ENCODE results near the gene TEX19. TPM values are rescaled to one million over a fixed set of nuclear protein-coding genes. Genes with fewer than 3 reads are reported as not detected.
"Not testable (repeated sequence)": the region's sequence is repeated elsewhere in the genome, so short reads cannot be mapped to it uniquely, and the experiment has no call there.

The TEX19 gene
- total RNA-seq, 1 donor from 2014 or later: not detected

GRCh38 chr17:82334622-82335394 lies 24.2 kb upstream of the TEX19 start:
- peak; percentile 33 to 85 for DNase-seq (ENCODE audit: low read depth in 2 of 2)

GRCh38 chr17:82338858-82339633 lies 20.0 kb upstream of the TEX19 start:
- peak; percentile 67 to 75 for DNase-seq (ENCODE audit: low read depth in 2 of 2)

- no peak for DNase-seq (ENCODE audit: low read depth in 2 of 2)
These were observed 19.1 kb upstream of the TEX19 start for GRCh38 chr17:82339634-82340580.

- DNase-seq (ENCODE audit: low read depth in 2 of 2): no peak
These were observed 16.5 kb upstream of the TEX19 start for GRCh38 chr17:82342361-82343079.

- DNase-seq (ENCODE audit: low read depth in 2 of 2): no peak
These were observed 15.5 kb upstream of the TEX19 start for GRCh38 chr17:82343560-82343959.

GRCh38 chr17:82344175-82344907 lies 14.7 kb upstream of the TEX19 start:
- no peak for DNase-seq (ENCODE audit: low read depth in 2 of 2)

GRCh38 chr17:82345151-82345976 lies 13.7 kb upstream of the TEX19 start:
- no peak for DNase-seq (ENCODE audit: low read depth in 2 of 2)

GRCh38 chr17:82346342-82347300 lies 12.4 kb upstream of the TEX19 start:
- no peak for DNase-seq (ENCODE audit: low read depth in 2 of 2)

- not testable (repeated sequence) for DNase-seq (ENCODE audit: low read depth in 2 of 2)
These were observed 11.1 kb upstream of the TEX19 start for GRCh38 chr17:82347994-82348393.

GRCh38 chr17:82348434-82348833 lies 10.6 kb upstream of the TEX19 start:
- DNase-seq (ENCODE audit: low read depth in 2 of 2): no peak

- no peak for DNase-seq (ENCODE audit: low read depth in 2 of 2)
These were observed 10.2 kb upstream of the TEX19 start for GRCh38 chr17:82348866-82349265.

- DNase-seq (ENCODE audit: low read depth in 2 of 2): no peak
These were observed 9.8 kb upstream of the TEX19 start for GRCh38 chr17:82349287-82349701.

- DNase-seq (ENCODE audit: low read depth in 2 of 2): no peak
These were observed 8.6 kb upstream of the TEX19 start for GRCh38 chr17:82350182-82351030.

- DNase-seq (ENCODE audit: low read depth in 2 of 2): no peak
These were observed 7.8 kb upstream of the TEX19 start for GRCh38 chr17:82351254-82351712.

GRCh38 chr17:82351713-82352488 lies 7.1 kb upstream of the TEX19 start:
- peak; percentile 89 to 94 for DNase-seq (ENCODE audit: low read depth in 2 of 2)

- DNase-seq (ENCODE audit: low read depth in 2 of 2): no peak
These were observed 5.6 kb upstream of the TEX19 start for GRCh38 chr17:82353484-82353883.
